Central memory CD8-positive, alpha-beta T cell (primary cell): ENCODE data around the gene TENT4A.
"Not testable (repeated sequence)": the region's sequence is repeated elsewhere in the genome, so short reads cannot be mapped to it uniquely, and the experiment has no call there.

ENCODE experiments used
- ATAC-seq: fragments of 150-1000 bp; cut with Tn5 transposase; replicated peaks from 2 replicates; pipeline ENCODE4 v1.10.0; 2022; ENCODE audit warnings: mild to moderate bottlenecking, moderate FRiP score, moderate number of reproducible peaks; ENCODE audit not compliant: poor library complexity, severe bottlenecking; ENCODE audit errors: extremely low read depth
- DNase-seq, 2 donors: peaks; one replicate each; pipeline ENCODE4 v3.0.0; 2021; ENCODE audit warnings: low spot score in 2 of 2
- H3K27ac Mint-ChIP-seq: one replicate; pipeline ENCODE4 v1.8.0; 2022; ENCODE audit warnings: low read depth, mild to moderate bottlenecking, moderate library complexity, mixed read lengths
- H3K27me3 Mint-ChIP-seq: one replicate; pipeline ENCODE4 v1.8.0; 2022; ENCODE audit warnings: mixed read lengths
- H3K36me3 Mint-ChIP-seq: one replicate; pipeline ENCODE4 v1.8.0; 2022; ENCODE audit warnings: mild to moderate bottlenecking, moderate library complexity, mixed read lengths; ENCODE audit not compliant: insufficient read depth
- H3K4me1 Mint-ChIP-seq: one replicate; pipeline ENCODE4 v1.8.0; 2022; ENCODE audit warnings: mixed read lengths
- H3K4me3 Mint-ChIP-seq: one replicate; pipeline ENCODE4 v1.8.0; 2022; ENCODE audit warnings: mild to moderate bottlenecking, moderate library complexity, mixed read lengths
- H3K9me3 Mint-ChIP-seq: one replicate; pipeline ENCODE4 v1.8.0; 2022; ENCODE audit warnings: mixed read lengths

Gene TENT4A

DNA sequence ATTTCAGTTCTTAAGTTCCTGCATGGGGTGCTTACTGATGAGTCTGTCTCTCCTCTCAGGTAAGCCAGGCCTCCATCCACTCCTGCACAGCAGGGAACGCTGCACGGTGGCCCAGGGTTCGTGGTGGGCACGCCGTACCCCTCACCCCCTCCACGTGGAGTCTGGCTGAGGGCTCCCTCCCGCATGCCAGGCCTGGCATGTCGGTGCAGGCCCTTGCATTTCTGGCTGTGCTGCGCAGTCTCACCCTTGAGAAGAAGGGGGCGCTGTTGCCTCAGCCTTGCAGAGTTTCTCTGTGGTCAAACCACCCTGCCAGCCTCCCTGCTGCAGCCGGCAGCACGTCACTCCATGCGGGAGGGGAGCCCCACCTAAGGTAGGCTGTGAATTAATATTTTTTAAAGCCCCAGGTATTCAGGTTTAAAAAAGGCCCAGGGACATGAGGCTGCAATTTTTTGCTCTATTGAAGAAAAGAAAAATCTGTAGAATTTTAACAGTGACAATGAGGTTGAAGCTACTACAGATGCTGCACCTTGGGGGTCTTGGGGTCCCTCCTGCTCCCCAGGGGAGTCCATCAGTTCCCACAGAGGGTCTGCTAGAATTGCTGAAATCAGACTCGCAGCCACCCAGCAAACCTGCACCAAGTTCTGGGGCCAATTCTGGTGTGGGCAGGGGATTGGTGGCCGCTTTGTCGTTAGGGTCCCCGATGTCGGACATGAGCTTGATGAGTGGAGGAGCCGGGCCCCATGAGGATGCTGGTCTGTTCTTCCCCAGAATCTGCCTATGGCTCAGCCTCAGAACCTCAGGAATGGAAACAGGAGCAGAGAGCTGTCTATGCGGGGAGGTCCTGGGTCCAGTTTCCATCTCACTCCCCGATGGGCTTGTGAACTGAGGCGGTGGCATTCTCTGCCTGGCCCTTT, 52.6 kb downstream of the TENT4A start:
- Mint-ChIP-seq H3K36me3 (no peaks in the 10 kb centered on the region), H3K27ac (no peak overlapping the region)

DNA sequence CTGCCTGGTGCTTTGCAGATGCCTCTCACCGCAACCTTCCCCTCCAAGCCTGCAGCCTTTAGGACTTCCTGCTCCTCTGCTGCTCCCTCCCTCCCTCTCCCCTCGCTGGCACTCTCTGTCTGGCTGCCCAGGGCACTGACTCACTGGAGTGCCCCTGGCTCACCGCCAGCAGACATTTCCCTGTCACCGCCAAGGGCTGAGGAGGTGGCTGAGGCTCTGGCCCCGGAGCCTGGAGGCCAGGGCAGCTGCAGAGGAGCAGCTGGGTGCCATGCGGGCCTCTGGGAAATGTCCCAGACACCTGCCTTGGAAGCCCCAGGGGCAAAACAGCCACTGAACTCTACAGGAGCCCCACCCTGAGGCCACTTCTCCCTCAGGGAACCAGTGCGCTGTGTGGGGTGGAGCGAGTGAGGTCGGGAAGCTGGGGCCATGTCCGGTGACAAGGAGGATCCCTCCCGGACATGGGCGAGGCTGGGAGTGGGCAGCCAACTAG, 53.4 kb downstream of the TENT4A start:
- no peaks in the 10 kb centered on the region for H3K27me3 Mint-ChIP-seq
- H3K4me1 Mint-ChIP-seq: no peaks in the 10 kb centered on the region
- no peaks in the 10 kb centered on the region for H3K9me3 Mint-ChIP-seq
- H3K4me3 Mint-ChIP-seq: no peak overlapping the region
- DNase-seq (no peak), ATAC-seq (no peak)
- no peaks in the 10 kb centered on the region for H3K36me3 Mint-ChIP-seq
- no peak overlapping the region for H3K27ac Mint-ChIP-seq

More for the DNA sequence above, 52.6 kb downstream of the TENT4A start:
- H3K9me3 Mint-ChIP-seq: no peaks in the 10 kb centered on the region
- no peak overlapping the region for H3K4me3 Mint-ChIP-seq
- H3K4me1 Mint-ChIP-seq: no peaks in the 10 kb centered on the region
- DNase-seq: peak; percentile 25 to 28
- H3K27me3 Mint-ChIP-seq: no peaks in the 10 kb centered on the region
- ATAC-seq: peak; percentile 36

DNA sequence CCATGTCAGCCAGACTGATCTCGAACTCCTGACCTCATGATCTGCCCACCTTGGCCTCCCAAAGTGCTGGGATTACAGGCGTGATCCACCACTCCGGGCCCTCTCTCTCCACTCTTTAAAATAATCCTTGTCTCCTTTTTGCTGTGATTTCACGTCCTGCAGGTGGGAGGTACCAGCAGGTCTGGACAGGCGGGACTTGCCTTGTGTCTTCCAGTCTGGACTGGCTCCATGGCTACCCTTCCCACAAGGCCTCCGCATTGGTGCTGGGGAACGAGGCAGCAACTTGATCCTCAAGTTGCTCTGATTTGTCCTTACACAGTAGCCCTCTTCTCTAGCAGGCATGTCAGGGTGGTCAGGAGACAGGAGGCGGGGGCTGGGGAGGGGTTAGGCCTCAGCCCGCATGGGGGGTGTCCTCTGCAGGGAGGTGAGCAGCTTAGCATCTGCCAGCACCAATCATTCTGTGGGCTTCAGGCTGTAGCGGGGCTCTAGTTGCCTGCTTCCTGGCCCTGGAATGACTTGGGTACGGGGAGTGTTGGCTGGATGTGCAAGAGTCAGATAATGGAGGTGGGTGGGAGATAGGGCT, 54.3 kb downstream of the TENT4A start:
- H3K9me3 Mint-ChIP-seq: no peaks in the 10 kb centered on the region
- no peaks in the 10 kb centered on the region for H3K27me3 Mint-ChIP-seq
- H3K4me3 Mint-ChIP-seq: no peak overlapping the region
- DNase-seq (no peak), ATAC-seq (no peak)
- H3K27ac Mint-ChIP-seq: no peak overlapping the region
- H3K36me3 Mint-ChIP-seq: no peaks in the 10 kb centered on the region
- no peaks in the 10 kb centered on the region for H3K4me1 Mint-ChIP-seq

DNA sequence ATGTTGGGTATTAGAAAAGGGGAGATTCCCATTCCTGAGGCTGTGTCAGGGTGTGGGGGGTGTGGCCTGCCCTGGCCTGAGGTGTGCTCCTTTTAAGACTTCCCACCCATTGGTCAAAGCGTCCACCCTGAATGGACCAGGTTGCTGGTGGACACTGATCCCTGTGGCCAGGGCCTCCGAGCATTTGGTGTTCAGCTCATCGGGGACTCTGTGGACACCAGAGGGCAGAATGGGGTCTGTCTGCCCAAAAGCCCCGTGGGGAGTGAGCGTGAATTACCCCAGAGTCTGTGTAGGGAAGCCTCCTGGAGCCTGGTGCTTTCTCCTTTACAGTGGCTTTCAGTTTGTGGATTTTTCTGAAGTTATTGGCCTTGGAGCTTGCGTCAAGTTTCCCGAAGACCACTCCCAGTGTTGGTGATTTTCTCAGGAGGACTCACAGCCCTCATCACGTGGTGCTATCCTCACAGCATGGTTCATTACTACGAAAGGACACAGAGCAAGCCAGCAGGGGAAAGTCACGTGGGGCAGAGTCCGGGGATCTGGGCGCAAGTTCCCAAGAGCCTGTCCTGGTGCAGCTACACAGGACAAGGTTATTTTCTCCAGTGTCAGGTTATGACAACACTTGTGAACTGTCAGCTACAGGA, 55.5 kb downstream of the TENT4A start:
- H3K27ac Mint-ChIP-seq: no peak overlapping the region
- H3K9me3 Mint-ChIP-seq: no peaks in the 10 kb centered on the region
- H3K4me1 Mint-ChIP-seq: no peaks in the 10 kb centered on the region
- no peaks in the 10 kb centered on the region for H3K36me3 Mint-ChIP-seq
- no peaks in the 10 kb centered on the region for H3K27me3 Mint-ChIP-seq
- no peak for DNase-seq
- ATAC-seq: no peak
- no peak overlapping the region for H3K4me3 Mint-ChIP-seq

DNA sequence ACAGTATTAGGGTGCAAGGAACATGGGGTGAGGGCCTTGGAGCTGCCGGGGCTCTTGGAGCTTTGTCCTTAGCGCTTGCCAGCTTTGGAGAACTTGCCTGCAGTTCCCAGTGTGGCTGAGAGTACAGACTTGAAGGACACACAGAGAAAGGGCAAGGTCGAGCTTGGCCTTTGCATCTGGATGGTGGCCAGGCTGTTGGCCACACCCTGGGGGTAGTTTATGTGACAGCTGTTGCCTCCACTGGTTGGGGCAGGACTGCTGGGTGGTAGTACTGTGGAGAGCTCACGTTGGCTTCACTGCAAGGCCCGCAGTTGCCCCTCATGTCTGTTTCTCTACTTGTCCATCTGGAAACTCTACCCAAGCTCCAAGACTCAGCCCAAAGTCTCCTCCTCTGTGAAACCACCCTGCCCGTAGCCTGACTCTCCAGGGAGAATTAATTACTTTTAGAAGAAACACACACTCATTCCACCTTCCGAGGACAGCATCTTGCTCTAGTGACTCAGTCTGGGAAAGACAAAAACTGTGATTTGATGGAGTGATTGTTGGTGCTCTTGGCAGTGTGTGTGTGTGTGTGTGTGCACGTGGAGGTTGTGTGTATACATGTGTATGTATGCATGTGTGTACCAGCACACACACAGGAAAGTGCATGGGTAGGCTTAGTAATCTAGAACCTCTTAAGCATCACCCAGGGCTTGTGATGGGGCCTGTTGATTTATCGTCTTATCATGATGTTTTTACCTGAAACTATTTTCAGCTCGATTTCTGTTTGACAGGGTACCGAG, 57.8 kb downstream of the TENT4A start:
- DNase-seq (no peak), ATAC-seq (no peak)
- Mint-ChIP-seq H3K27me3 (peaks cover 9% of the 10 kb centered on the region), H3K9me3 (no peaks in the 10 kb centered on the region), H3K4me1 (peaks cover 8% of the 10 kb centered on the region), H3K4me3 (no peak overlapping the region), H3K27ac (no peak overlapping the region), H3K36me3 (no peaks in the 10 kb centered on the region)

DNA sequence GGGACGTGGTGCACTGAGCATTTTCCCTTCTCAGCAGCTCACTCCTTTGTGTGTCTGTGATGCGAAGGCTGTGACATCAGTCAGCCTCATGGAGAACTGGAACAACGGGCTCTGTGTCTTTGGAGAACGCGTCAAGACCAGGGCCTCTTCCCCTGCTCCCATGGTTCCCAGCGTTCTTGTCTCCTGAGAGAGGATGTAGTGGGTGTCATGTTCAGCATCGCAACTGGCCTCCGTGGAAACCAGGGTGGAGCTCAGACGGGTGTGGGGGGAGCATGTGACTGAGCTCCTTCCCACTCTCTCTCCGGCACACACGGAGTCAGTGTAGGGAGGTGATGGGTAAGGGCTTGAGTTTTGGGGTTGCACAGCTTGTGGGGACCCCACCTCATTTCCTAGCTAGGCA, 59.7 kb downstream of the TENT4A start:
- peaks cover 9% of the 10 kb centered on the region for H3K27me3 Mint-ChIP-seq
- H3K27ac Mint-ChIP-seq: no peak overlapping the region
- no peak for DNase-seq
- peaks cover 8% of the 10 kb centered on the region for H3K4me1 Mint-ChIP-seq
- no peaks in the 10 kb centered on the region for H3K9me3 Mint-ChIP-seq
- no peak overlapping the region for H3K4me3 Mint-ChIP-seq
- H3K36me3 Mint-ChIP-seq: no peaks in the 10 kb centered on the region
- no peak for ATAC-seq

DNA sequence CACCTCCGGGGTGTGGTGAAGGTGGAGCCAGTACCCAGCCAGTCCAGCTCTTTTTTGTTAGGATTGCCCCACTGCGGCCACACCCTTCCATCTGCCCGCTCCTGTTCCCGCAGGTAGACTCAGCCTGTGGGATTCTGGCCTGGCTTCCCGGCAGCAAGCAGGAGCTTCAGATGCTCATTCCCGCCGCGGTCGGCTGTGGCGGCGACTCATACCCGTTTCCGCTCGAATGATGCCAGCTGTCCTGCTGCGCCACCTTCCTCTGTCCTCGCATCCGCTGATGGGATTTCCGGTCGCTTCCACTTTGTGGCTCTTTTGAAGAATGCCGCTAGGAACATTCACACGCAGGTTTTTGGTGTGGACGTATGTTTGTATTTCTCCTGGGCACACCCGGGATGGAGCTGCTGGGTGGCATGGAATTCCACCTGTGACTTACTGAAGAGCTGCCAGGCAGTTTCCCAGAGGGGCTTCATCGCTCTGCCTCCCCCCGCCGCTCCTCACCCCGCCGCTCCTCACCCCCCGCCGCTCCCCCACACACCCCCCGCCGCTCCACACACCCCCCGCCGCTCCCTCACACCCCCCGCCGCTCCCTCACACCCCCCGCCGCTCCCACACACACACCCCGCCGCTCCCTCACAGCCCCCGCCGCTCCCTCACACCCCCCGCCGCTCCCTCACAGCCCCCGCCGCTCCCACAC, 60.3 kb downstream of the TENT4A start:
- Mint-ChIP-seq H3K27me3 (peaks cover 9% of the 10 kb centered on the region), H3K27ac (no peak overlapping the region), H3K4me3 (no peak overlapping the region), H3K4me1 (peaks cover 8% of the 10 kb centered on the region), H3K36me3 (no peaks in the 10 kb centered on the region), H3K9me3 (no peaks in the 10 kb centered on the region)
- ATAC-seq (no peak), DNase-seq (no peak)

DNA sequence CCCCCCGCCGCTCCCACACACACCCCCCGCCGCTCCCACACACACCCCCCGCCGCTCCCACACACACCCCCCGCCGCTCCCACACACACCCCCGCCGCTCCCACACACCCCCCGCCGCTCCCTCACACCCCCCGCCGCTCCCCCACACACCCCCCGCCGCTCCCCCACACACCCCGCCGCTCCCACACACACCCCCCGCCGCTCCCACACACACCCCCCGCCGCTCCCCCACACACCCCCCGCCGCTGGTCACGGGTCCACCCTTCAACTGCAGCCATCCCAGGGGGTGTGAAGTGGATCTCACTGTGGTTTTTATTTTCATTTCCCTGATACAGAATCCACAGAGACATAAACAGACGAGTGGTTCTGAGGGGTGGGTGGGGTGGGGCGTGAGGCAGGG, 61.0 kb downstream of the TENT4A start:
- H3K27ac Mint-ChIP-seq, H3K4me1 Mint-ChIP-seq, H3K9me3 Mint-ChIP-seq, ATAC-seq, H3K36me3 Mint-ChIP-seq, DNase-seq, H3K27me3 Mint-ChIP-seq, H3K4me3 Mint-ChIP-seq: not testable (repeated sequence)

DNA sequence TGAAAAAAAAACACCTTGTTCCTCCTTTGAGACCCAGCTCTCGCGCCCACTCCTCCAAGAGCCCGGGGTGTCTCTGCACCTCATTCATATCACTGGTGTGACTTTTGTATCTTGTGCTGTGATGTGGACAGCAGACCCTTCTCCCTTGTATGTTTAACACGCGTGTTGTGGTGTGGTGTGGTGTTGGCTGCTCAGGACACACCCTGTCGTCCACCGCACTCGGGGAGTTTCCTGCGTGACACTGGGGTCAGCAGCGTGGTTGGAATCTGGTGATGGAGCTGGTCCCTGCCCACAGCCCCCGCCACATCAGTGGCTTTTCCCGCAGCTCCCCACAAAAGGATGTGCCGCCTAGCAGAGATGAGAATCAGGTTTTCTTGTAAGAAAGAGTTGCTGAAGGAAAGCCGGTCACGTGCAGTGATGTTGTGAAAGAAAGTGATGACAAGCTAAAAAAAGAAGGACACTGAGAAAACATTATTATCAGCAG, 61.5 kb downstream of the TENT4A start:
- Mint-ChIP-seq H3K4me3 (no peak overlapping the region), H3K9me3 (no peaks in the 10 kb centered on the region), H3K36me3 (no peaks in the 10 kb centered on the region), H3K4me1 (peaks cover 8% of the 10 kb centered on the region), H3K27ac (no peak overlapping the region), H3K27me3 (peaks cover 9% of the 10 kb centered on the region)
- no peak for ATAC-seq
- DNase-seq: no peak

DNA sequence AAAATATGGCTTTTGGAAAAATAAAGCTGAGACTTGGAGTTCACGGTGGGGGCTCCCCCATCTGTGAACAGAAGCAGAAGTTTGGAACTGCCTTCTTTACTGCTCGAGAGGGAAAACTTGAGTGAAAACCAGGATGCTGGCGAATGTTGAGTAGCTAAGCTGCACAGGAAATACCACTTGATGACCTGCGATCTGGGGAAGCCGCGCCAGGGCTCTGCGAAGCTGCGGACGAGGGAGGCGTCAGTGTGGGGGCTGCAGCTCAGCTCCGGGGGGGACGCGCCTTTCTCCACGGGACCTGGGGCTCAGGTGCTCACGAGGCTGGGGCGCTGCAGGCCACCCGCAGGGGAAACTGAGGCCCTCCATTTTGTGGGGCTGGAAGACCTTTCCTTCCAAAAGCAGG, 62.3 kb downstream of the TENT4A start:
- H3K36me3 Mint-ChIP-seq: no peaks in the 10 kb centered on the region
- DNase-seq: no peak

DNA sequence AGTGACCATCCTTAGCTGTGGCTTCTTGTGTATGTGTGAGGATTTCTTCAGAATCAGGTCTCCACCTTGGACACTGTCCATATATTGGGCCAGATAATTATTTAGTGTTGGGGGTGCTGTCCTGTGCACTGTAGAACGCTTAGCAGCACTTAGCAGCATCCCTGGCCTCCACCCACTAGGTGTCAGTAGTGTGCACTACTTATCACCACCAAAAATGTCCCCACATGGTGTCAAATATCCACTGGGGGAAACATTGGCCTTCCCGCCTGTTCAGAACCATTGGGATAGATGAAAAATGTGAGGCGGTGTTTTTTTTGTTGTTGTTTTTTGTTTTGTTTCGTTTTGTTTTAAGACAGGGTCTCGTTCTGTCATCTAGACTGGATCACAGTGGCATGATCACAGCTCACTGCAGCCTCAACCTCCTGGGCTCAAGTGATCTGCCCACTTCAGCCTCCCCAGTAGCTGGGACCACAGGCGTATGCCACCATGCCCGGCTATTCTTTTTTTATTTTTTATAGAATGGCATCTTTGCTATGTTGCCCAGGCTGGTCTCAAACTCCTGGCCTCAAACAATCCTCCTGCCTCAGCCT, 67.7 kb downstream of the TENT4A start:
- Mint-ChIP-seq H3K4me3 (no peak overlapping the region), H3K9me3 (no peaks in the 10 kb centered on the region), H3K27ac (no peak overlapping the region), H3K36me3 (no peaks in the 10 kb centered on the region), H3K4me1 (no peaks in the 10 kb centered on the region), H3K27me3 (peaks cover 8% of the 10 kb centered on the region)
- DNase-seq (no peak), ATAC-seq (no peak)

More for the DNA sequence above, 62.3 kb downstream of the TENT4A start:
- Mint-ChIP-seq H3K27ac (no peak overlapping the region), H3K27me3 (peaks cover 9% of the 10 kb centered on the region), H3K4me1 (peaks cover 8% of the 10 kb centered on the region), H3K9me3 (no peaks in the 10 kb centered on the region), H3K4me3 (no peak overlapping the region)
- no peak for ATAC-seq
